GM19328 (cell line): ENCODE results near the gene NFKB1.
"Not testable (repeated sequence)": the region's sequence is repeated elsewhere in the genome, so short reads cannot be mapped to it uniquely, and the experiment has no call there.

ENCODE experiments used
- ATAC-seq: cut with Tn5 transposase; IDR thresholded peaks from one replicate; pipeline ENCODE4 v1.9.1; 2021; ENCODE audit warnings: mild to moderate bottlenecking, moderate library complexity; ENCODE audit not compliant: unreplicated experiment

NFKB1 gene

GRCh38 chr4:102560571-102561341, 59.6 kb downstream of the NFKB1 start:
- no peak for ATAC-seq

- no peak for ATAC-seq
Observed at GRCh38 chr4:102563000-102563399, 61.8 kb downstream of the NFKB1 start.

- peak; percentile 72 for ATAC-seq
Observed at GRCh38 chr4:102564399-102565059, 63.4 kb downstream of the NFKB1 start.

- ATAC-seq, result no peak
Observed at GRCh38 chr4:102565696-102566095, 64.5 kb downstream of the NFKB1 start.

GRCh38 chr4:102566426-102566825, 65.3 kb downstream of the NFKB1 start:
- no peak for ATAC-seq

GRCh38 chr4:102567427-102567826, 66.3 kb downstream of the NFKB1 start:
- ATAC-seq, result no peak

- no peak for ATAC-seq
Observed at GRCh38 chr4:102569200-102569599, 68.0 kb downstream of the NFKB1 start.

- not testable (repeated sequence) for ATAC-seq
Observed at GRCh38 chr4:102570211-102570610, 69.1 kb downstream of the NFKB1 start.

GRCh38 chr4:102572452-102572851, 71.3 kb downstream of the NFKB1 start:
- no peak for ATAC-seq

GRCh38 chr4:102574317-102574716, 73.2 kb downstream of the NFKB1 start:
- ATAC-seq, result no peak

GRCh38 chr4:102575369-102576129, 74.4 kb downstream of the NFKB1 start:
- no peak for ATAC-seq

- no peak for ATAC-seq
Observed at GRCh38 chr4:102578270-102578669, 77.1 kb downstream of the NFKB1 start.

- no peak for ATAC-seq
Observed at GRCh38 chr4:102578819-102579218, 77.7 kb downstream of the NFKB1 start.

GRCh38 chr4:102579794-102580462, 78.8 kb downstream of the NFKB1 start:
- no peak for ATAC-seq

- ATAC-seq, result no peak
Observed at GRCh38 chr4:102580463-102580842, 79.3 kb downstream of the NFKB1 start.

- ATAC-seq, result no peak
Observed at GRCh38 chr4:102584091-102584490, 82.9 kb downstream of the NFKB1 start.

- no peak for ATAC-seq
Observed at GRCh38 chr4:102585329-102585728, 84.2 kb downstream of the NFKB1 start.

- no peak for ATAC-seq
Observed at GRCh38 chr4:102586002-102586643, 85.0 kb downstream of the NFKB1 start.

- no peak for ATAC-seq
Observed at GRCh38 chr4:102586644-102587021, 85.5 kb downstream of the NFKB1 start.

GRCh38 chr4:102589743-102590142, 88.6 kb downstream of the NFKB1 start:
- no peak for ATAC-seq

- ATAC-seq, result no peak
Observed at GRCh38 chr4:102592256-102592655, 91.1 kb downstream of the NFKB1 start.
